ENCODE data around the gene TERC. TPM values are rescaled to one million over a fixed set of nuclear protein-coding genes. Genes with fewer than 3 reads are reported as not detected.

TERC gene
- total RNA-seq = 1 to 10 TPM in 2 of 4 donors, under 1 TPM in 1, not detected in 1; 0.75 to 4.8 (median 1.5) TPM
- polyA plus RNA-seq = under 1 TPM in 2 of 3 donors, not detected in 1; 0.23 to 0.31 TPM
- long read RNA-seq, donor 1 = 0 reads
- long read RNA-seq, donor 2 = 0 reads

- Histone ChIP-seq H3K27ac (peak within 1 kb of the TSS; percentile 96), H3K36me3 (ENCODE audit: insufficient read depth in 1 of 2, low read depth in 1 of 2) (no peaks in the 10 kb centered on the region), H3K4me3 (peak within 1 kb of the TSS; percentile 91), H3K27me3 (ENCODE audit: insufficient read depth in 3 of 3, low read length in 2 of 3) (no peaks in the 10 kb centered on the region), H3K4me1 (no peaks in the 10 kb centered on the region), H3K9me3 (peaks cover 12% of the 10 kb centered on the region)
- DNase-seq (peak; percentile 94 to 97), ATAC-seq (peak; percentile 97 to 98 (median 98))
- whole genome bisulfite sequencing, 3 donors = 4 to 7% (median 6%) methylated on average over 41 to 42 of the region's 42 CpGs
- TF ChIP-seq CTCF (IDR thresholded peaks at IDR 0.05) = no peak
- intact Hi-C loops (cut with DNase I) = loop anchor here in 1 of 2 donors (10.0 kb wide), 1 partner anchor 590 kb away; the partner anchor contains the start of gene SKIL
Measured at GRCh38 chr3:169764882-169765612, at the start of gene TERC. TERC (minus strand) TSS chr3:169765060.

- H3K27ac ChIP-seq = no peak overlapping the region
- no peaks in the 10 kb centered on the region for H3K4me1 ChIP-seq
- intact Hi-C loops (cut with DNase I) = no loop called here
- H3K9me3 ChIP-seq = peaks cover 3% of the 10 kb centered on the region
- DNase-seq (no peak), ATAC-seq (peak in 1 of 4 donors; percentile 34)
- no peaks in the 10 kb centered on the region for H3K36me3 ChIP-seq (ENCODE audit: insufficient read depth in 1 of 2, low read depth in 1 of 2)
- WGBS, 3 donors = 61 to 74% (median 68%) methylated on average over 27 of the region's 27 CpGs
- H3K4me3 ChIP-seq = peak overlapping the region; percentile 75
- TF ChIP-seq CTCF (IDR thresholded peaks at IDR 0.05) = no peak
- peaks cover 0 to 9% (median 0%) of the 10 kb centered on the region in 3 donors for H3K27me3 ChIP-seq (ENCODE audit: insufficient read depth in 3 of 3, low read length in 2 of 3)
Measured at GRCh38 chr3:169813757-169814517, 49.1 kb upstream of the TERC start.

- Histone ChIP-seq H3K27me3 (ENCODE audit: insufficient read depth in 3 of 3, low read length in 2 of 3) (peaks cover 0 to 9% (median 0%) of the 10 kb centered on the region in 3 donors), H3K4me3 (peak overlapping the region; percentile 75), H3K36me3 (ENCODE audit: insufficient read depth in 1 of 2, low read depth in 1 of 2) (no peaks in the 10 kb centered on the region), H3K27ac (no peak overlapping the region), H3K9me3 (peaks cover 3% of the 10 kb centered on the region), H3K4me1 (no peaks in the 10 kb centered on the region)
- TF ChIP-seq CTCF (IDR thresholded peaks at IDR 0.05) = no peak
- WGBS, 3 donors = 49 to 60% (median 57%) methylated on average over 8 of the region's 8 CpGs
- ATAC-seq (no peak), DNase-seq (no peak)
- intact Hi-C loops (cut with DNase I) = no loop called here
Measured at GRCh38 chr3:169813278-169813677, 48.4 kb upstream of the TERC start.

GRCh38 chr3:169812332-169813235 lies 47.7 kb upstream of the TERC start, which contains the start of the genes LRRC34 and LRRIQ4:
LRRC34 (minus strand) TSS chr3:169812904; CDS start chr3:169812548, 356 bp downstream.
LRRIQ4 (plus strand) TSS chr3:169812870; CDS start chr3:169821922, 9,052 bp downstream.
- peaks cover 3% of the 10 kb centered on the region for H3K9me3 ChIP-seq
- peak within 1 kb of the TSS; percentile 39 for H3K27ac ChIP-seq
- peak; percentile 68 to 78 for DNase-seq
- H3K4me1 ChIP-seq = no peaks in the 10 kb centered on the region
- H3K36me3 ChIP-seq (ENCODE audit: insufficient read depth in 1 of 2, low read depth in 1 of 2) = no peaks in the 10 kb centered on the region
- H3K4me3 ChIP-seq = peak within 1 kb of the TSS; percentile 75
- 3 to 5% (median 5%) methylated on average over 52 to 56 of the region's 56 CpGs for WGBS, 3 donors
- intact Hi-C loops (cut with DNase I) = no loop called here
- peak; percentile 84 to 88 (median 85) for ATAC-seq
- peaks cover 0 to 9% (median 0%) of the 10 kb centered on the region in 3 donors for H3K27me3 ChIP-seq (ENCODE audit: insufficient read depth in 3 of 3, low read length in 2 of 3)
- TF ChIP-seq CTCF (IDR thresholded peaks at IDR 0.05) = no peak
